ENCODE results near the gene PARP8.
"Not testable (repeated sequence)": the region's sequence is repeated elsewhere in the genome, so short reads cannot be mapped to it uniquely, and the experiment has no call there.

Gene PARP8

GRCh38 chr5:50687548-50687947, 21.1 kb downstream of the PARP8 start:
- DNase-seq, result no peak

GRCh38 chr5:50691399-50692016, 25.1 kb downstream of the PARP8 start:
- no peak for DNase-seq

GRCh38 chr5:50694027-50694590, 27.7 kb downstream of the PARP8 start:
- DNase-seq, result no peak

GRCh38 chr5:50694626-50695025, 28.2 kb downstream of the PARP8 start:
- not testable (repeated sequence) for DNase-seq

GRCh38 chr5:50697739-50698138, 31.3 kb downstream of the PARP8 start:
- no peak for DNase-seq

GRCh38 chr5:50699737-50700136, 33.3 kb downstream of the PARP8 start:
- DNase-seq, result no peak

GRCh38 chr5:50700706-50701105, 34.3 kb downstream of the PARP8 start:
- DNase-seq, result no peak

- peak; percentile 17 for DNase-seq
These were observed 36.4 kb downstream of the PARP8 start for GRCh38 chr5:50702615-50703366.

- DNase-seq, result no peak
These were observed 36.9 kb downstream of the PARP8 start for GRCh38 chr5:50703367-50703666.

- DNase-seq, result no peak
These were observed 38.3 kb downstream of the PARP8 start for GRCh38 chr5:50704730-50705129.

- DNase-seq, result no peak
These were observed 43.0 kb downstream of the PARP8 start for GRCh38 chr5:50709471-50709870.

- DNase-seq, result no peak
These were observed 44.4 kb downstream of the PARP8 start for GRCh38 chr5:50710838-50711237.

- peak; percentile 77 for DNase-seq
These were observed 44.8 kb downstream of the PARP8 start for GRCh38 chr5:50711280-50711679.

GRCh38 chr5:50712479-50712878, 46.0 kb downstream of the PARP8 start:
- no peak for DNase-seq

GRCh38 chr5:50715001-50715400, 48.6 kb downstream of the PARP8 start:
- DNase-seq, result no peak

GRCh38 chr5:50716134-50716533, 49.7 kb downstream of the PARP8 start:
- no peak for DNase-seq

- no peak for DNase-seq
These were observed 51.2 kb downstream of the PARP8 start for GRCh38 chr5:50717651-50718050.

- DNase-seq, result no peak
These were observed 53.7 kb downstream of the PARP8 start for GRCh38 chr5:50720061-50720710.

GRCh38 chr5:50722223-50722622, 55.8 kb downstream of the PARP8 start:
- no peak for DNase-seq

GRCh38 chr5:50724262-50724661, 57.8 kb downstream of the PARP8 start:
- no peak for DNase-seq

- DNase-seq, result no peak
These were observed 59.5 kb downstream of the PARP8 start for GRCh38 chr5:50725800-50726474.

GRCh38 chr5:50726475-50727148, 60.2 kb downstream of the PARP8 start:
- DNase-seq, result no peak

- DNase-seq, result no peak
These were observed 60.7 kb downstream of the PARP8 start for GRCh38 chr5:50727149-50727496.
